Upper lobe of left lung (tissue), 4 donors: Measurements from ENCODE around the gene TMEM186.

Experiments used
- CTCF ChIP-seq, 6 experiments: fragments of 450-650 bp in 4 of 6; fragments of 200-600 bp in 2 of 6; sonication (generic) in 2 of 6; IDR thresholded peaks; one replicate each; pipeline ENCODE4 v1.5.1; 2016 to 2019; ENCODE audit warnings: antibody characterized with exemption in 6 of 6
- POLR2A ChIP-seq, 4 donors: fragments of 450-650 bp; IDR thresholded peaks; one replicate each; pipeline ENCODE4 v1.5.1; 2016 to 2017; ENCODE audit warnings: antibody characterized with exemption in 4 of 4, mild to moderate bottlenecking in 2 of 4

GRCh38 chr16:8795818-8796217 lies 1.6 kb downstream of the TMEM186 start:
- no peak for TF ChIP-seq CTCF (IDR thresholded peaks at IDR 0.05)
- TF ChIP-seq POLR2A (IDR thresholded peaks at IDR 0.05): no peak
